HG03097 (cell line): ENCODE measurements around the gene TCF12.

Experiments used
- ATAC-seq: cut with Tn5 transposase; IDR thresholded peaks from one replicate; pipeline ENCODE4 v1.9.1; 2021; ENCODE audit not compliant: unreplicated experiment, low FRiP score

The TCF12 gene

GRCh38 chr15:57278439-57278838, 360.0 kb downstream of the TCF12 start:
- ATAC-seq, result no peak

- ATAC-seq, result no peak
Measured at GRCh38 chr15:57280464-57280863, 362.0 kb downstream of the TCF12 start.

- ATAC-seq, result no peak
Measured at GRCh38 chr15:57281321-57281720, 362.9 kb downstream of the TCF12 start.

DNA sequence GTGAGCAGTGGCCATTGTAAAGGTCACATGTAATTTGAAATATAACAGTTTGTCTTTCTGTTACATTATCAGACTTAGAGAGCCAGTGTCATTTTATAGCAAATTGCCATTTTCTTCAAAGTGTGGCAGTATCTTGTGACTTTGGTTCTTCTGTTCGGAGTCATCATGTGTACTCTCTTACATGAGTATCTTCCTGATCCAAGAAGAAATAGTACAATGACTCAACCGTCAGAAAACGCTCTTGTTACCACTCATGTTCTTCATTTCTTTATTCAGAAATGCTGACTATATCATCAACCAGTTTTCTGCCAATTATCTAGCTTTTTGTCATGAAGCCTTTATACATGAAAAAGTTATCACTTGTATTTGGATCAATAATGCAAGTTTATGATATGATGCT, 364.2 kb downstream of the TCF12 start:
- no peak for ATAC-seq

DNA sequence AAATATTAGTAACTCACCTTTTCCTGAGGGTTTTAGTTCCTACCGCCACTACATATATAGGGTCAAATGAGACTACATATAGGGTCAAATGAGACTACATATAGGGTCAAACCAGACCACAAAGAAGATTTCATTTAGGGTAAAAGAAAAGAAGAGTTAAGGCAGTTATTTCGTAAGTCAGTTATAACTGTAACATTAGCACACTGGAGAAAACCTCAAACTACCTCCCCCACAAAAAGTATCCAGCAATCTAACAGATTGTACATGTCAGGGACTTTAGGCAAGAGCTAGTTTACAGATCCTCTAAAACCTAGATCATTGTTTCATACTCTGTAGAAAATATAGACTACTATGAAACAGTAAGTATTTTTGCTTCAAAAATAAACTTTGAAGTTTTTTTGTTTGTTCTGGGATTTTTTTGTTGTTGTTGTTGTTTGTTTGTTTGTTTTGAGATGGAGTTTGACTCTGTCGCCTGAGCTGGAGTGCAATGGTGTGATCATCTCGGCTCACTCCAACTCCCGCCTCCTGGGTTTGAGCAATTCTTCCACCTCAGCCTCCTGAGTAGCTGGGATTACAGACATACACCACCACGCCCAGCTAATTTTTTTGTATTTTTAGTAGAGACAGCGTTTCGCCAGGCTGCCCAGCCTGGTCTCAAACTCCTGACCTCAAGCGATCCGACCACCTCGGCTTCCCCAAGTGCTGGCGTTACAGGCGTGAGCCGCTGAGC, 365.5 kb downstream of the TCF12 start:
- ATAC-seq, result no peak

DNA sequence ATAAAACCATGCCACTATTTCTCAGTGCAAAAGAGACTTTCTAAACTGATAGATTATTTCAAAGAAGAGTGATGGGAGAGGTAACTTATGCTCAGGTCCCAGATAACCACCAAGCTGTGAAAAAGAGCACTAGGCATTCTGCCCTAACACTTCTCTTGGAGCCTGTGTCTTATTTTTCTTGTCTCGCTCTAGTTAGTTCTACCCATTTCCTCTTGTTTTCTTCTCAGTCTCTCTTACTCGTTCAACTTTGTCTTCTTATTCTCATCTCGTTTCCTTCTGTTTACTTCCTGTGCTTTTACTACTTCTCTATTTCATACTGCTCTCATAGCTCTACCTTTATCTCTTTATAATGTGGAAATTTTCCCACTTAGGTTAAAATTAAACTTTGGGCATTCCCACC, 366.1 kb downstream of the TCF12 start:
- peak; percentile 34 for ATAC-seq

DNA sequence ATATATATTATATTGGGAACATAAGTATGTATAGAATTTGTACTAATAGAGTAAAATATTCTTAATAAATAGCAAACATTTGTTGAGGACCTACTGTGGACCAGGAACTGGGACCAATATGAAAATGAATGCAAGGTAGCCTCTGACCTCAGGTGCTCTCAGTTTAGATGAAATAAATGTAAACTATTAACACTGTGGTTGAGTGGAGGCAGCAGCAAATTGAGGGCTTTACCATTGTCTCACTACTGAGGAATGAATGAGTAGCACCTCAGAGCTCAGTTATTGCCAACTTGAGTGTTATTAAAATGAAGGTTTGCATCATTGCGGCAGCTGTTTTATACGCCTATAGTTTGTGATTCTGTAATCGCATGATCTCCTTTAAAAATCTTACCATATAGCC, 366.9 kb downstream of the TCF12 start:
- ATAC-seq, result peak; percentile 45

DNA sequence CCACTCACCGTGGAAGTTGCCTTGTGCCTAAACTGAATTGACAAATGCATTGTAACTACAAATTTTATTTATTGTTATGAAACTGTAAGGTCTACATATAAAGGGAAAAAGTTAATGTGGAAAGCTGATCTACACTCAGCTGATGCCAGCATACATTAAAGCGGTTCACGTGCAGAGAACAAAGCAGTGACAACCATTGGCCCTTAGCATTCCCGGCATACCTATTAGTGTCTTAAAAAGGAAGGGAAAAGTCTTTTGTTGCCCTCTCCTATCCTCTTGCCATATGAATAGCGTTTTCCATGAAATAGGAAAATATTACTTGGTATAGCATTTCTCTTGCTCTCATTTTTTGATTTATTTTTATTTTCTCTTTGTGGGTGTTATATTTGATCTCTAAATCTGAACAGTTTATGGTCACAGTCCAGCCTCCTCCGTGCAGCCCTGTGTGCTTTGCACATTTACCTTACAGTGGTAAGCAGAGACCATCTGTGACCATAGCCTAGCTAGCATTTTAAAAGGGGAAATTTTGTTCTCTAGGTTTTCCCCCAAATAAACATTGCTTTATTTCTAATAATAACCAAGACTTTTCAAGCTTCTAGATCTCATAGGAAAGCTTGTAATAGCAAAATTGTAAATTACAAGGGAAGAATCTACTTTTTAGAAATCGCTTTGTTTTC, 368.1 kb downstream of the TCF12 start:
- no peak for ATAC-seq

GRCh38 chr15:57287123-57287521, 368.7 kb downstream of the TCF12 start:
- no peak for ATAC-seq

DNA sequence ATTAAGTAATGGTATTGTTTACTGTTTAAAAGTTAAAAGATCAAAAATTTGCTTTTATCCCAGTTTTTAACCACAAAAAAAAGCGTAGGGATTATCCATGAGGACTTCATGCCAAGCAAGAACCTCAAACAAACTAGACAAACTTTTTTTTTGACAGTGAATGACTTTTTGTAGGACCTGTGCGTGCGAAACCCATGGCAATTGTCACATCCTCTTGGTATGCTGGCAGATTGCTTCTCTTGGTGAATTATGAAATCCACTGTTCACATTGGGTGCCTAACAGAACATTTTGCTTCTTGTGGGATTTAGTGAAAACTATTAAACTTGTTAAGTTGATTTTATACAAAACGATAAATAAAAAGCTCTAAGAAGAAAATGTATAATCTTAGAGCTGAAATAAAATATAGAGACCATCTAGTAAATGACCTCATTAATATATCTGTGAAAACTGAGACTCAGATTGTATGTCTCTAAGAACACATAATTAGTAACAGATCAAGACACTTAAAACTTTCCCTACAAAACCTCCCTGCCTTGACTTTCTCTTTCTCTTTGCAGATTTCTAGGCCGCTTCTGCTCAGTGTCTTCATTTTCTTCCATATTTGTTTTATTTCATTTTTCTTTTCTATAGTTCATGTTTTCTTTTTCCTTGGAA, 370.6 kb downstream of the TCF12 start:
- no peak for ATAC-seq

- ATAC-seq, result no peak
Measured at GRCh38 chr15:57290187-57290586, 371.7 kb downstream of the TCF12 start.

DNA sequence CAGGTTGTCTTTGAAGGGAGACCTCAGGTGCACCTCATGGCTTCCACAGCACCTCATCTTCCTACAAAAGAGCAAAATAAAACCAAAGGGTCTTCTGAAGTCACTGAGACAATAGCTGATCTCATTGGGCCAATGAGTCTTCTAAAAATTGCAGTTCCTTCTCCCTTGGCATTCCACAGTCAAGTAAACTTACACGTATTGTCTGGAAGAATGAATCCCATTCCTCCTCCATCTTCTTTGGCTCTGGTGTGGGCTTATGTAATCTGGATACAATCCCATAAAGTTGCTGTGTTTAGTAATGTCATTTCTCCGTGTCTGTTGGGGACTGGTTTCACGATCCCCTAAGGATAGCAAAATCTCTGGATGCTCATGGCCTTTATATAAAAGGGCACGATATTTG, 372.4 kb downstream of the TCF12 start:
- ATAC-seq, result no peak

GRCh38 chr15:57296473-57297162, 378.2 kb downstream of the TCF12 start:
- no peak for ATAC-seq

DNA sequence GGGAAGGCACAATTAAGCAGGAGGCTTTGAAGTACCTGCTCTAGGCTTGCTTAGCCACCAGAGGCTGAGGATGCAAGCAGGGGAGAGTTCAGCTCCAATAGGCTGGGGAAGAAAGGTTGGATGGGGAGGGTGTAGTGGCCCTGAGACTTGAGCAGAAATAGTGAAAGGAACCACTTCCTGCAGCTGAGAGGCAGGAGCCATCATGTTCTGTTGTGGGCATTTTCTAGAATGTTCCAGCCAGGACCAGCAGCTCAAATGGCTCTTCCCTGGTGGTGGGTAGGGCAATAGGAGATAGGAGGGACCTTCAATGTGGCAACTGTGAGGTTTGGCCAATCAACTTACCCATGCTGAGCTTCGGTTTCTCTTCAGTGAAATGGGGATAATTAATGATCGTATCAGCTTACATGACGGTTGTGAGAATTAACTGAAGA, 378.7 kb downstream of the TCF12 start:
- no peak for ATAC-seq

DNA sequence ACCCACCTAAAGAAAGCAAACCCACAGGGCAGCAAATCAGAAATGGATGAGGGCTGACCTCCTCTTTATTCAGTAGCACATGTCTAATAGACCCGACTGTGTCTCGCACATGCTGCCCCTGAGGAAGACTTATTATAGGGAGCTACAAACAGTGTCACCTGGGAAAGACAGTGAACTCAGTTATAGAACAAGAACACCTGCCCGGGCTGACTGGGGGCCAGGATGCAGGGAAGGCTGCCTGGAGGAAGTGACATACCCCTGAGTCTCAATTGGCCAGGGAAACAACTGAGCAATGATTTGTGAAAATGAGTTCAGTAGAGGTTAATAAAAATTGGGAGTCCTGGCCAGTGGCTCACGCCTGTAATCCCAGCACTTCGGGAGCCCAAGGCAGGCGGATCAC, 379.2 kb downstream of the TCF12 start:
- no peak for ATAC-seq

DNA sequence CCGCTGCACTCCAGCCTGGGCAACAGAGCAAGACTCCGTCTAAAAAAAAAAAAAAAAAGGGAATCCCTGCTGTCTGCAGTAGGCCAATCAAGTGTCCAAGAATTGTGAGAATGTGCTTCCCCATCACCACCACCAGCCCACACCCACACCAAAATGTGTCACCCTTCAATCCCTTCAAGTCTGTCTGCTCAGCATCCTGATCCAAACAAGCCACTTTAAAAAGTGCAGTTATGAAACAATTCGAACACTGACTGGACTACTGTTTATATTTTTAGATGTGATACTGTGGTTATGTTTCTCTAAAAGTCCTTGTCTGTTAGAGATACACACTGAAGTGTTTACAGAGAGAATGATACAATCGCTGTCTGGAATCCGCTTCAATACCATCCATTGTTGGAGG, 379.8 kb downstream of the TCF12 start:
- ATAC-seq, result no peak

DNA sequence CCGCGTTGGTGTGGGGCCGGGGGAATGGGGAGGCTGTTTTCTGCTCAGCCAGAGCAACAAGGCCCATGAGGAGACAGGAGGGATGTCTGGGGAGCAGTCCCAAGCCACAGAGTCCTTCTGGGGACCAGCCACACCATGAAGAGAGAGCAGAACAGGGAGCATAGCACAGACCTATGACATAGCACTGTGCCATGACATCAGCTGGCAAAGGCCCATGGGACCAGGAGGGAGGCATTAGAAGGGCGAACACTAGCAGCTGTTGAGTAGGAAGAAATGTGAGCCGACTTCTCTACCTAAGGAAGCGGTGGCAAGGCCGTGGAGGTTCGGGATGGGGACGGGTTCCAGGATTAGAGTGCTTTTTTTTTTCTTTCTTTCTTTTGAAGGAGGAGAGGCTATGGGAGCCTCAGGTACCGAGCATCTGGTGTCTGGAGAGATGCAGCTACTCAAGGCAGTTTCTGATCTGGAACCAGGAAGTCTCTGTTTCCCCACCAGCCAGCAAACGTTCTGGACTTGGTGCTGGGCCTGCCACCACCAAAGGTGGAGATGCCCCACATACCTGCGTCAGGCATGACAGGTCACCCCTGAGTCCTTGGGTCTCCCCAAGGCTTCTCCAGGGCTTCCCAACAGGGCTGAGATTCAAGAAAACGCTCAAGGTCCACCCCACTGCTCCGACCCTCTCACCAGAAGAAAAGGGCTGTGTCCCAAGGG, 380.6 kb downstream of the TCF12 start:
- ATAC-seq, result no peak

DNA sequence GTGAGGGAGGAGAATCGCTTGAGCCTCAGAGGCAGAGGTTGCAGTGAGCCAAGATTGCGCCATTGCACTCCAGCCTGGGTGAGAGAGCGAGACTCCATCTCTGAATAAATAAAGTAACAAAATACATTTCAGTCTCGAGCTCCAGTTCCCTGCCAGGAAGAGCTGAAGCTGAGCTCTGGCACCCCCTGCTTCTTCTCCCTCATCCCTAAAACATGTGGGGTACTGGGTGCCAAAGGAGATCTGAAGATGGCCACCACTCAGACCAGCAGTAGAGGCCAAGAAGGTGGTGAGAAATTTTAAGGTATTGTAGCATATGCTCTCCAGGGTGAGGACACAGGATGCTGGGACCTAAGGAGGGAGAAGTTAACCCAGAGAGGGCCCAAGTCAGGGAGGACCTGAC, 382.9 kb downstream of the TCF12 start:
- ATAC-seq, result no peak

DNA sequence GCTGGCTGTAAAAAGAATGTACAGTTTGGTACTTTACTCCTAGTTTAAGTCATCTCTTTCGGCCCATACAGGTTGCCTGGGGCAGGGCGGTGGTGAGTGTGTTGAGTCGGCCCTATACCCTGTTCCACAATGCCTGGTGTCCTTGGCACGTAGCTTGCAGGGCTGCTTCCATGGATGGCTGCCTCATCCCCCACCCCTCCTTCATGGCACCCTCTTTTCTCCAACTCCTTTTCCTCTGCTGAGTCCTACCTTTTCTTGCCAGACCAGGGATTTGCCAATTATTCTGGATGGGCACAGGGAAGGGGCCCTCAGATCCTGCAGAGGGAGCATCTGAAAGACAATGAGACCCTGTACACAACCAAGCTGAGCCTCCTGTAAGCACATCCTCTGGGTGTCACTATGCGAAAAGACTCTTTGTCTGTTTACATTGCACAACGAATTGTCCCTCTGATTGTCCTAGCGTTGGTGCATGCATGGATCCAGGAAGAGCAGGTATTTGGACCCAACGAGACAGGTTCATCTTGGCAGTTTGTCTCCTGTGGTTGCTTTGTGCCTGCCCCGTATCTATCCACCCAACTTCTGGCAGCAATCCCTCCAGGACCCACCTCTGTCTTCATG, 384.3 kb downstream of the TCF12 start:
- no peak for ATAC-seq

GRCh38 chr15:57305009-57305408, 386.6 kb downstream of the TCF12 start:
- no peak for ATAC-seq
